Vagina (tissue), 2 donors: ENCODE data around the gene SKIDA1.

Experiments
- POLR2AphosphoS5 ChIP-seq, 2 donors: sonication (generic); formaldehyde crosslinking; IDR thresholded peaks; one replicate each; pipeline ENCODE4 v1.9.0; 2017; ENCODE audit warnings: antibody characterized with exemption in 2 of 2, mild to moderate bottlenecking in 2 of 2, low read depth in 1 of 2; ENCODE audit not compliant: insufficient read depth in 1 of 2
- TF ChIP-seq, protein P1 (sequence below), 3 experiments: fragments of 450-650 bp in 2 of 3; fragments of 200-600 bp in 1 of 3; sonication (generic) in 1 of 3; IDR thresholded peaks; one replicate each; pipeline ENCODE4 v1.5.1; 2017 to 2019; ENCODE audit warnings: antibody characterized with exemption in 3 of 3, mild to moderate bottlenecking in 2 of 3, moderate library complexity in 2 of 3

DNA sequence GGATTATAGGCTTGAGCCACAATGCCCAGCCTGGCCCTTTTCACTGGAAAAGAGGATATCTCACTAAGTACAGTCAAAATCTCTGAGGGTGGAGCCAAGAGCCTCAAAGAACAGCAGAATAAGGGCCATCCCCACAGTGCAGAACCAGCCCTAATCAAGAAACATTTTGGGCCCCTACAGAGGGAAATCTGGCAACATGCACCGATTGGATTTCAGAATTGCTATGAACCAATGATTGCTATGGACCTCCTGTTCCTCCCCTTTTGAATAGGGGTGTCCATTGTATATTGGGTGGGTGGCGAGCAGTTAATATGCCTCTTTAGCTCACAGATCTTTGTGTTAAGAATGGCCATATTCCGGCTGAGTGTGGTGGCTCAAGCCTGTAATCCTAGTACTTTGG, 42.7 kb downstream of the SKIDA1 start:
- TF ChIP-seq POLR2AphosphoS5 (IDR thresholded peaks at IDR 0.05; ENCODE audit: insufficient read depth in 1 of 2, low read depth in 1 of 2), result no peak
- TF ChIP-seq, protein P1, sequence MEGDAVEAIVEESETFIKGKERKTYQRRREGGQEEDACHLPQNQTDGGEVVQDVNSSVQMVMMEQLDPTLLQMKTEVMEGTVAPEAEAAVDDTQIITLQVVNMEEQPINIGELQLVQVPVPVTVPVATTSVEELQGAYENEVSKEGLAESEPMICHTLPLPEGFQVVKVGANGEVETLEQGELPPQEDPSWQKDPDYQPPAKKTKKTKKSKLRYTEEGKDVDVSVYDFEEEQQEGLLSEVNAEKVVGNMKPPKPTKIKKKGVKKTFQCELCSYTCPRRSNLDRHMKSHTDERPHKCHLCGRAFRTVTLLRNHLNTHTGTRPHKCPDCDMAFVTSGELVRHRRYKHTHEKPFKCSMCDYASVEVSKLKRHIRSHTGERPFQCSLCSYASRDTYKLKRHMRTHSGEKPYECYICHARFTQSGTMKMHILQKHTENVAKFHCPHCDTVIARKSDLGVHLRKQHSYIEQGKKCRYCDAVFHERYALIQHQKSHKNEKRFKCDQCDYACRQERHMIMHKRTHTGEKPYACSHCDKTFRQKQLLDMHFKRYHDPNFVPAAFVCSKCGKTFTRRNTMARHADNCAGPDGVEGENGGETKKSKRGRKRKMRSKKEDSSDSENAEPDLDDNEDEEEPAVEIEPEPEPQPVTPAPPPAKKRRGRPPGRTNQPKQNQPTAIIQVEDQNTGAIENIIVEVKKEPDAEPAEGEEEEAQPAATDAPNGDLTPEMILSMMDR (IDR thresholded peaks at IDR 0.05), result no peak
